Astrocyte of the cerebellum (primary cell): ENCODE results near the gene SEMA6C.

ENCODE experiments used
- DNase-seq: peaks from one replicate; pipeline ENCODE4 v3.0.0-alpha.2; 2011; ENCODE audit warnings: low read depth
- H3K4me3 ChIP-seq: 2 replicates; pipeline ENCODE4 v1.5.1; 2011; ENCODE audit warnings: mild to moderate bottlenecking, low read depth, low read length, moderate library complexity
- CTCF ChIP-seq: IDR thresholded peaks from 2 replicates; pipeline ENCODE4 v1.5.1; 2012; ENCODE audit warnings: low read length, low read depth, moderate library complexity, mild to moderate bottlenecking; ENCODE audit errors: missing control alignments
- in situ Hi-C: cut with HindIII; loops from 2 replicates; pipeline ENCODE4 v1.10.0; 2017; ENCODE audit warnings: low sequenced_read_pairs

The SEMA6C gene

GRCh38 chr1:151145304-151146071, 943 bp downstream of the SEMA6C start:
- peak overlapping the region; percentile 70 for H3K4me3 ChIP-seq
- TF ChIP-seq CTCF = no peak
- in situ Hi-C loops = no loop called here
- no peak for DNase-seq

DNA sequence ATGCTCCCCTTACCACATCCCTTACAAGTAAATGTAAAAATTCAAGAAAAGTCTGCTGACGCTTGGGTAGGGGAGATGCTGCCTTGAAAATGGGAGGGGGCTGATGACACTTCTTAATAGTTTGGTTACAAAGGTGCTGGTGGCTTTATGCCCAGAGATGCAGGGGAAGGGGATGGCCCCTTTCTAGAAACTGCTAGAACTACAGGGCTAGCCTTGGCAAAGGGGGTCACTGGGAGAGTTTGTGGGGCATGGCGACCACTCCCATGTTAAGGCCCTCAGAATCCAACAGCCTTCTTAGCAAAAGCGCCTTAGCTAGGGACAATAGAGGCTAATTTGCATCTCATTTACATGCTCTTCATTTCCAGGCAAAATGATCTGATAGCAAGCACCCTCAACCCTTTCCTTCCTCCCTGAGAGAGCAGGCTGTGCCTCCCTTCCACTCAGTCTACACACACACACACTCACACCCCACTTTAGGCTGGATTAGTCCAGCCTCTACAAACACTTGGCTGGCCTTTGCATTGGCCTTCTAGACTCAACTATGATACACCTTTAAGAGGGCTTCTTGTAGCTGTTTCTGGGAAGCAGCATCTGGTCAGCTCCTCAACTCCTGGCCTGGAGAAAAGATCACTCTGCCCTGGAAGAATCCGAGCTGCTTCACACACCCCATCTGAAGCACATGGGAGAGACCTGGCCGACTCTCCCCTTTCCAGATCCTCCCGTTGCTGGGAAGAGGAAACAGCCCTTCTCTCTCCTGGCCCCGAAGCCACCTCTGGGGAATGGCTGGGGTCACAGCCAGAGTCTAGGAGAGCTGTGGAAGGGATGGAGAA, 1.7 kb downstream of the SEMA6C start:
- no peak for DNase-seq

GRCh38 chr1:151143986-151144385, 2.4 kb downstream of the SEMA6C start:
- in situ Hi-C loops = loop anchor here (5.0 kb wide), 1 partner anchor 47 kb away; no protein-coding TSS in a partner anchor
- TF ChIP-seq CTCF = no peak
- H3K4me3 ChIP-seq = no peak overlapping the region
- no peak for DNase-seq

More for the DNA sequence above, 1.7 kb downstream of the SEMA6C start:
- no peak for TF ChIP-seq CTCF
- peak overlapping the region; percentile 70 for H3K4me3 ChIP-seq
- in situ Hi-C loops = loop anchor here (5.0 kb wide), 1 partner anchor 47 kb away; no protein-coding TSS in a partner anchor

DNA sequence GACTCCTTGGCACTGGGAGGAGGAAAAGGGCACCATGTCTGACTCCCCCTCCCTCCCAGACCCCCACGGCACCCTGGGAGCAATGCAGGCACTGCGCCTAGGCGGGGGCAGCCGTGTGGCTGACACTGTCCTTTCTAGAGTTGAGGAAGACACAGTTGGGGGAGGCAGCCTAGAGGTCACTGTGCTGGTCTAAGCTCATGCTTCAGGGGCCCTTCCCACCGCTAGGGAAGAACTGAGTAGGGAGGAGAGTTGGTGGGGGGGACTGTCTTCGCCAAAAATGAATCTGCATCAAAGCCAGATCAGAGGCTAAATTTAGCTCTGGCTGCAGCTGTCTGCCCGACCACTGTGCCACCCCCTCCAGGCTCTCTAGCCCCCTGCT, 3.4 kb downstream of the SEMA6C start:
- DNase-seq = no peak
- in situ Hi-C loops = loop anchor here (5.0 kb wide), 1 partner anchor 46 kb away; no protein-coding TSS in a partner anchor
- H3K4me3 ChIP-seq = no peak overlapping the region
- TF ChIP-seq CTCF = no peak

- no peak for DNase-seq
- TF ChIP-seq CTCF = no peak
- no peak overlapping the region for H3K4me3 ChIP-seq
- in situ Hi-C loops = loop anchor here (5.0 kb wide), 1 partner anchor 45 kb away; no protein-coding TSS in a partner anchor
Observed at GRCh38 chr1:151142411-151143056, 3.9 kb downstream of the SEMA6C start.

DNA sequence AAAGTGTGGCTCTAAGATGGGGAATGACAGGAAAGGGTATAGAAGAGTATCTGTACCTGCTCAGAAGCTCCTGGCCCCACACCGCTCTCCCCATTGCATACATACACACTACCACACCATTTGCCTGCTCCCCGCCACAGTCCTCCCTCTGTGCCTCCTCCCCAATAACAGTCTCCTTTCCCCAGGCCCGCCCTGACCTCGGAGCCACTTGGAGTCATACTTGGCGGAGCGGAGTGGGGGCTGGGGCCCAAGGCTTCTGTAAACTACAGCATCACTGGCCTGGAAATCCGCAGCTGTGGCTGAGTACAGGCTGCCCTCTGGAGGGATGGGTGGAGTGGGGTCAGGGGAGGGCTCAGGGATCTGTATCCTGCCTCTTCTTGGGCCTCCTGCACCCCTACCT, 8.6 kb downstream of the SEMA6C start:
- H3K4me3 ChIP-seq = no peak overlapping the region
- no peak for TF ChIP-seq CTCF
- in situ Hi-C loops = no loop called here
- DNase-seq = no peak
